ENCODE results near the gene NCAM1. TPM values are rescaled to one million over a fixed set of nuclear protein-coding genes. Genes with fewer than 3 reads are reported as not detected.

NCAM1 gene
- total RNA-seq, 1 donor from 2014 or later, result 3.9 TPM

- no peak for DNase-seq (ENCODE audit: low read depth)
These were observed 126.5 kb downstream of the NCAM1 start for GRCh38 chr11:113087706-113088105.

- peak; percentile 1 for DNase-seq (ENCODE audit: low read depth)
These were observed 129.7 kb downstream of the NCAM1 start for GRCh38 chr11:113090716-113091480.

- no peak for DNase-seq (ENCODE audit: low read depth)
These were observed 130.2 kb downstream of the NCAM1 start for GRCh38 chr11:113091481-113091780.

GRCh38 chr11:113096648-113097047 lies 135.4 kb downstream of the NCAM1 start:
- no peak for DNase-seq (ENCODE audit: low read depth)

GRCh38 chr11:113103932-113104690 lies 142.9 kb downstream of the NCAM1 start:
- DNase-seq (ENCODE audit: low read depth), result no peak

GRCh38 chr11:113104691-113105251 lies 143.6 kb downstream of the NCAM1 start:
- DNase-seq (ENCODE audit: low read depth), result peak; percentile 8

GRCh38 chr11:113105592-113105991 lies 144.4 kb downstream of the NCAM1 start:
- DNase-seq (ENCODE audit: low read depth), result no peak

GRCh38 chr11:113106507-113106906 lies 145.3 kb downstream of the NCAM1 start:
- peak; percentile 2 for DNase-seq (ENCODE audit: low read depth)

- DNase-seq (ENCODE audit: low read depth), result no peak
These were observed 148.8 kb downstream of the NCAM1 start for GRCh38 chr11:113110046-113110445.

- no peak for DNase-seq (ENCODE audit: low read depth)
These were observed 149.9 kb downstream of the NCAM1 start for GRCh38 chr11:113111156-113111555.

GRCh38 chr11:113112307-113112706 lies 151.1 kb downstream of the NCAM1 start:
- DNase-seq (ENCODE audit: low read depth), result no peak

- peak; percentile 19 for DNase-seq (ENCODE audit: low read depth)
These were observed 152.8 kb downstream of the NCAM1 start for GRCh38 chr11:113113801-113114704.

- no peak for DNase-seq (ENCODE audit: low read depth)
These were observed 153.4 kb downstream of the NCAM1 start for GRCh38 chr11:113114705-113115027.

- DNase-seq (ENCODE audit: low read depth), result no peak
These were observed 156.9 kb downstream of the NCAM1 start for GRCh38 chr11:113118104-113118503.

- no peak for DNase-seq (ENCODE audit: low read depth)
These were observed 157.9 kb downstream of the NCAM1 start for GRCh38 chr11:113119074-113119473.

- DNase-seq (ENCODE audit: low read depth), result no peak
These were observed 158.9 kb downstream of the NCAM1 start for GRCh38 chr11:113119966-113120736.

- DNase-seq (ENCODE audit: low read depth), result no peak
These were observed 160.5 kb downstream of the NCAM1 start for GRCh38 chr11:113121746-113122145.

GRCh38 chr11:113124006-113124405 lies 162.8 kb downstream of the NCAM1 start:
- no peak for DNase-seq (ENCODE audit: low read depth)

GRCh38 chr11:113124578-113124977 lies 163.4 kb downstream of the NCAM1 start:
- DNase-seq (ENCODE audit: low read depth), result no peak

- no peak for DNase-seq (ENCODE audit: low read depth)
These were observed 168.2 kb downstream of the NCAM1 start for GRCh38 chr11:113129261-113129992.

Data from renal cortical epithelial cell (primary cell).